Epithelial cell of alveolus of lung (primary cell): ENCODE measurements around the gene KRTAP4-3. TPM values are rescaled to one million over a fixed set of nuclear protein-coding genes. Genes with fewer than 3 reads are reported as not detected.

Source experiments
- total RNA-seq: library from RNA; depleted of rRNA; stranded (reverse); fragments of >200 nt; gene quantifications from 2 replicates; pipeline ENCODE4 v1.2.1, GENCODE V29; 2015

KRTAP4-3 gene
- not detected in 2 replicates for total RNA-seq

DNA sequence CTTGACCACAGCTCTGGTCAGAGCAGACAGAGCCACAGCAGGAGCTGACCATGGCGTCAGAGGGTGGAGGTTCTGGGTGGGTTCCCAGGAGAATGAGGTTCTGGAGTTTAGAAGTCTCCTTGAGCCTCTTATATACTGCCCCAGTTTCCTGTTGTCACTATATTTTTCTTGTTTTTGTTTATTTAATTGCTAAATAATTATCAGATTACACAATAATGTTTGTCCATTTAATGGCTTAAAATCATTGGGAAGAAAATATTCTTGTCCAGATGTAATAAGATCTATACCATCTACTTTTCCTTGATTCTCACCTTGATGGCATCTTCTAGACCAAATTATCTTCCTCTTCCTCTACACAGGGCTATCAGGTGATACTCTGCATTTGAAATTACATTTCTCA, at the start of gene KRTAP4-3:
Gene KRTAP4-3, minus strand, starts transcription at position 101 of the 400 bp plus-strand sequence. Its CDS starts 49 bp downstream, at position 52.

GRCh38 chr17:41189837-41190318, 21.9 kb upstream of the KRTAP4-3 start, which contains the start of gene KRTAP9-1:
TSS of gene KRTAP9-1 (plus strand) at chr17:41189887. CDS start at chr17:41189887, 0 bp downstream.

GRCh38 chr17:41184480-41184961, 16.5 kb upstream of the KRTAP4-3 start, which contains the start of gene KRTAP4-1:
TSS of gene KRTAP4-1 (minus strand) at chr17:41184911. CDS start at chr17:41184854, 57 bp downstream.

GRCh38 chr17:41177727-41178271, 9.8 kb upstream of the KRTAP4-3 start, which contains the start of gene KRTAP4-2:
TSS of gene KRTAP4-2 (minus strand) at chr17:41178221. CDS start at chr17:41178164, 57 bp downstream.

GRCh38 chr17:41160648-41161047, 7.4 kb downstream of the KRTAP4-3 start, which contains the start of gene KRTAP4-4:
TSS of gene KRTAP4-4 (minus strand) at chr17:41160748. CDS start at chr17:41160691, 57 bp downstream.

DNA sequence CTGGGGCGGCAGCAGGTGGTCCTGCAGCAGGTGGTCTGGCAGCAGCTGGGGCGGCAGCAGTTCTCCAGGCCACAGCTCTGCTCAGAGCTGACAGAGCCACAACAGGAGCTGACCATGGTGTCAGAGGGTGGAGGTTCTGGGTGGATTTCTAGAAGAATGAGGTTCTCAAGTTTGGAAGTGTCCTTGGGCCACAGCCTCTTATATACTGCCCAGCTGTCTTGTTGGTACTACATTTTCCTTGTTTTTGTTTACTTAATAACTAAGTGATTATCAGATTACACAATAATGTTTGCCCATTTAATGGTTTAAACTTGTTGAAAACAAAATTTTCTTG, 18.4 kb downstream of the KRTAP4-3 start, which contains the start of gene KRTAP4-5:
Gene KRTAP4-5, minus strand, starts transcription at position 174 of the 334 bp plus-strand sequence. Its CDS starts 58 bp downstream, at position 116.

GRCh38 chr17:41140360-41141131, 27.5 kb downstream of the KRTAP4-3 start, which contains the start of gene KRTAP4-6:
TSS of gene KRTAP4-6 (minus strand) at chr17:41140544. CDS start at chr17:41140487, 57 bp downstream.

GRCh38 chr17:41123991-41124371, 44.0 kb downstream of the KRTAP4-3 start, which contains the start of gene KRTAP4-12:
TSS of gene KRTAP4-12 (minus strand) at chr17:41124182. CDS start at chr17:41124122, 60 bp downstream.

DNA sequence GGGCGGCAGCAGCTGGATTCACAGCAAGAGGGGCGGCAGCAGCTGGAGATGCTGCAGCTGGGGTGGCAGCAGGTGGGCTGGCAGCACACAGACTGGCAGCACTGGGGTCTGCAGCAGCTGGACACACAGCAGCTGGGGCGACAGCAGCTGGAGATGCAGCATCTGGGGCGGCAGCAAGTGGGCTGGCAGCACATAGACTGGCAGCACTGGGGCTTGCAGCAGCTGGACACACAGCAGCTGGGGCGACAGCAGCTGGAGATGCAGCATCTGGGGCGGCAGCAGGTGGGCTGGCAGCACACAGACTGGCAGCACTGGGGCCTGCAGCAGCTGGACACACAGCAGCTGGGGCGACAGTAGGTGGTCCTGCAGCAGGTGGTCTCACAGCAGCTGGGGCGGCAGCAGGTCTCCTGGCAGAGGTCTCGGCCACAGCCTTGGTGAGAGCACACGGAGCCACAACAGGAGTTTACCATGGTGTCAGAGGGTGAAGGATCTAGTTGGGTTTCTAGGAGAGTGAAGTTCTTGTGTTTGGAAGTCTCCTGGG, 50.1 kb downstream of the KRTAP4-3 start, which contains the start of gene KRTAP4-11:
Gene KRTAP4-11, minus strand, starts transcription at position 528 of the 541 bp plus-strand sequence. Its CDS starts 58 bp downstream, at position 470.

Other genes with a start within 250 kb of the KRTAP4-3 start
- under 0.01 TPM in 1 of 2 replicates, not detected in the other for gene KRT23, start 230.6 kb downstream of the KRTAP4-3 start, total RNA-seq
- 0.52 TPM in 1 of 2 replicates, not detected in the other for gene KRT39, start 201.3 kb downstream of the KRTAP4-3 start, total RNA-seq
- not detected in 2 replicates for gene KRT40, start 183.9 kb downstream of the KRTAP4-3 start, total RNA-seq
- not detected in 2 replicates for gene KRTAP3-3, start 174.1 kb downstream of the KRTAP4-3 start, total RNA-seq
- not detected in 2 replicates for gene KRTAP3-2, start 168.3 kb downstream of the KRTAP4-3 start, total RNA-seq
- not detected in 2 replicates for gene KRTAP3-1, start 159.1 kb downstream of the KRTAP4-3 start, total RNA-seq
- 10.1 TPM in 1 of 2 replicates, not detected in the other for gene KRTAP1-5, start 141.0 kb downstream of the KRTAP4-3 start, total RNA-seq
- gene KRTAP1-4, start 138.0 kb downstream of the KRTAP4-3 start, total RNA-seq, result not detected in 2 replicates
- gene KRTAP1-3, start 133.3 kb downstream of the KRTAP4-3 start, total RNA-seq, result not detected in 2 replicates
- not detected in 2 replicates for gene KRTAP1-1, start 126.8 kb downstream of the KRTAP4-3 start, total RNA-seq
- not detected in 2 replicates for gene KRTAP2-1, start 120.9 kb downstream of the KRTAP4-3 start, total RNA-seq
- gene KRTAP2-2, start 113.0 kb downstream of the KRTAP4-3 start, total RNA-seq, result not detected in 2 replicates
- 1.9 TPM in 1 of 2 replicates, not detected in the other for gene KRTAP2-3, start 108.1 kb downstream of the KRTAP4-3 start, total RNA-seq
- not detected in 2 replicates for gene KRTAP2-4, start 102.3 kb downstream of the KRTAP4-3 start, total RNA-seq
- not detected in 2 replicates for gene KRTAP4-7, start 84.1 kb downstream of the KRTAP4-3 start, total RNA-seq
- not detected in 2 replicates for gene KRTAP4-8, start 70.1 kb downstream of the KRTAP4-3 start, total RNA-seq
- not detected in 2 replicates for gene KRTAP4-16, start 66.0 kb downstream of the KRTAP4-3 start, total RNA-seq
- not detected in 2 replicates for gene KRTAP4-9, start 62.8 kb downstream of the KRTAP4-3 start, total RNA-seq
- gene KRTAP4-11, start 49.8 kb downstream of the KRTAP4-3 start, total RNA-seq, result not detected in 2 replicates
- gene KRTAP4-12, start 44.0 kb downstream of the KRTAP4-3 start, total RNA-seq, result not detected in 2 replicates
- not detected in 2 replicates for gene KRTAP4-6, start 27.7 kb downstream of the KRTAP4-3 start, total RNA-seq
- not detected in 2 replicates for gene KRTAP4-5, start 18.4 kb downstream of the KRTAP4-3 start, total RNA-seq
- not detected in 2 replicates for gene KRTAP4-4, start 7.5 kb downstream of the KRTAP4-3 start, total RNA-seq
- not detected in 2 replicates for gene KRTAP4-2, start 10.0 kb upstream of the KRTAP4-3 start, total RNA-seq
- gene KRTAP4-1, start 16.7 kb upstream of the KRTAP4-3 start, total RNA-seq, result 0.13 TPM in 1 of 2 replicates, not detected in the other
- gene KRTAP9-1, start 21.7 kb upstream of the KRTAP4-3 start, total RNA-seq, result not detected in 2 replicates
- gene KRTAP9-2, start 58.4 kb upstream of the KRTAP4-3 start, total RNA-seq, result not detected in 2 replicates
- gene KRTAP9-3, start 64.2 kb upstream of the KRTAP4-3 start, total RNA-seq, result not detected in 2 replicates
- not detected in 2 replicates for gene KRTAP9-8, start 69.8 kb upstream of the KRTAP4-3 start, total RNA-seq
- not detected in 2 replicates for gene KRTAP9-4, start 81.5 kb upstream of the KRTAP4-3 start, total RNA-seq
- gene KRTAP9-9, start 87.2 kb upstream of the KRTAP4-3 start, total RNA-seq, result not detected in 2 replicates
- not detected in 2 replicates for gene KRTAP9-6, start 97.2 kb upstream of the KRTAP4-3 start, total RNA-seq
- not detected in 2 replicates for gene KRTAP9-7, start 107.5 kb upstream of the KRTAP4-3 start, total RNA-seq
- gene KRTAP29-1, start 134.6 kb upstream of the KRTAP4-3 start, total RNA-seq, result not detected in 2 replicates
- gene KRTAP16-1, start 141.1 kb upstream of the KRTAP4-3 start, total RNA-seq, result not detected in 2 replicates
- gene KRTAP17-1, start 147.5 kb upstream of the KRTAP4-3 start, total RNA-seq, result not detected in 2 replicates
- not detected in 2 replicates for gene KRT33A, start 182.6 kb upstream of the KRTAP4-3 start, total RNA-seq
- gene KRT33B, start 201.6 kb upstream of the KRTAP4-3 start, total RNA-seq, result not detected in 2 replicates
- 8.0 TPM in 1 of 2 replicates, not detected in the other for gene KRT34, start 214.1 kb upstream of the KRTAP4-3 start, total RNA-seq
- gene KRT31, start 229.4 kb upstream of the KRTAP4-3 start, total RNA-seq, result not detected in 2 replicates